Measurements from ENCODE around the gene MRPL4.

DNA sequence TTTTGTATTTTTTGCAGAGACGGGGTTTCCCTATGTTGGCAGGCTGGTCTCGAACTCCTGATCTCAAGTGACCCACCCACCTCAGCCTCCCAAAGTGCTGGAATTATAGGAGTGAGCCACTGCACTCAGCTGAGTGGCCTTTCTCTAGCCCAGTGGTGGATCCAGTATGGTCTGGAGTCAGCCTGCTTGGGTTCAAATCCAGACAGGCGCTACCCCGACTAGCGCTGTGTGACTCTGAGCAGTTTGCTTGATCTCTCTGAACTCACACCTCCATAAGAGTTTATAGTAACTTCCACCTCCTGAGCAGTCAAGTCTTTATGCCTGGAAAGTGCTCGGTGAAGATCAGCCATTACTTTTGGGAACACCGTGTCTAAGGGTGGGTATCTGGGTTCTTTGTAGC, 31.3 kb upstream of the MRPL4 start:
- TF ChIP-seq POLR2A (IDR thresholded peaks at IDR 0.05) (no peak), POLR2AphosphoS5 (IDR thresholded peaks at IDR 0.05; ENCODE audit: insufficient read depth in 1 of 2, low read depth in 1 of 2) (no peak)
